ENCODE measurements around the gene C1QC.
A peak's percentile ranks its signal among the peaks of the same experiment; 100 is the strongest.

Gene C1QC

DNA sequence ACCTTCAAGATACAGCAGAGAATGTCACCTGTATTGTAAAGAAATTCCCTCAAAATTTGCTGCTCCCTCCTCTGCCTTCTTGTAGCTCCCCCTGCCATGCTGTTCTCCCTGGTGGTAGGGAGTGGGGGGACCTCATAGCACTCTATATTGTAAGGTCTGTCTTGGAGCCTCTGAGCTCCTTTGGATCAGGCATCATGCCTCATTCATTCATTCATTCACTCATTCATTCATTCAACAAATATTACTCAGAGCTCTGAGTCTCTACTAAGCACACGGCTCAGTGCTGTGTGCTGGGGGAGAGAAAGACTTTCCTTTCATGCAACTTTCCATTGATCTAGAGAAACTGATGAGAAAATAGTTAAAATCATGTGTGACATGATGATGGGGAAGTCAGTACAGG, 40.1 kb downstream of the C1QC start:
- no peak for DNase-seq

DNA sequence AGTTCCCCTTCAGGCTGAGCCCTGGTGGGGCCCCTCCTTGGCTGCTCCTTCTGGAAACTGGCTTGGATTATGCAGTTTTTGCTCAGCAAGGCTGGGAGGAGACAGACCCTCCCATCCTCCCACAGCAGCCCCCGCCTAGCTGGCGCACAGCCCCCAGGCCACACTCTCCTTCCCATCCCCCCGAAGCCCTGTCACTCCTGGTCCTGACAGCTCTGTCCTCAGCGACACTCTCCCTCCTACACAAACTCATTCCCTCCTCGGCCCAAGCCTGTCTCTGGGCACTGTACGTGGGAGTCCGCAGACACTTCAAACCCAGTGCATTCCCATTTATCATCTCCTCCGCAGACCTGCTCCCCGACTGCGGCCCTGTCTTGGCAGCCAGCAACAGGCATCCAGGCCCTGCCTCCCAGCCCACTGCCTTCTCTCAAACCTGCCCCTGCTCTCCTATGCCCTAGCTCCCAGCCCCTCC, 42.2 kb downstream of the C1QC start:
- DNase-seq, result no peak

DNA sequence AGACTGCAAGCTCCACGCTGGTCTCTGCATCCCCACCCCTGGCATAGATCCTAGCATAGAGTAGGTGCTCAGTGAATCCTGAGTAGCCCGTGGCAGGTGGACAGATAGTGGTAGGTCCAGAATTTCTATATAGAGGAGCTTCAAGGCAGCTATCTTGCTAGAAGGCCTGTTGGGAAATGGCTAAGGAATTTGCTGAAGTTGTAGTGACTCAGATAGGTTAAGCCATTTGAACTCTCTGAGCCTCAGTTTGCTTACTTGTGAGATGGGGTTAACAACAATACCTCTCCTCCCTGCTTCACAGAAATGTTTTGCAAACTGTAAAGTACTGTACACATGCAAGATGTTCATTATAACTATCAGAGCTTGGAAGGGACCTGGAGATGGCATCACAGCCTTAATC, 43.8 kb downstream of the C1QC start:
- no peak for DNase-seq

DNA sequence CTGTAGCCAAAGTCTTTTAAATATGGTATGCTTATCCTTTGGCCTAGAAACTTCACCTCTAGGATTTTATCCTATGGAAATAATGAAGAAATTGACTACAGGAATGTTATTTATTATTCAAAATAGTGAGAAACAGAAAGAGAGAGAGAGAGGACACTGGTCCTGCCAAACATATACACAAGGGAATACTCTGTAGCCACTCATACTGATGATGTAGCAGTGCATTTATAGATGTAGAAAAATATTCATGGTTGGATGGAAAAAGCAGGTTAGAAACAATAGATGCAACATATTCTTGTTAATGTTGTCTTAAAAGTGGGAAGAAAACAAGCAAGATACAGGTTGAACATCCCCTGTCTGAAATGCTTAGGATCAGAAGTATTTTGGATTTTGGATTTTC, 45.0 kb downstream of the C1QC start:
- DNase-seq, result no peak

DNA sequence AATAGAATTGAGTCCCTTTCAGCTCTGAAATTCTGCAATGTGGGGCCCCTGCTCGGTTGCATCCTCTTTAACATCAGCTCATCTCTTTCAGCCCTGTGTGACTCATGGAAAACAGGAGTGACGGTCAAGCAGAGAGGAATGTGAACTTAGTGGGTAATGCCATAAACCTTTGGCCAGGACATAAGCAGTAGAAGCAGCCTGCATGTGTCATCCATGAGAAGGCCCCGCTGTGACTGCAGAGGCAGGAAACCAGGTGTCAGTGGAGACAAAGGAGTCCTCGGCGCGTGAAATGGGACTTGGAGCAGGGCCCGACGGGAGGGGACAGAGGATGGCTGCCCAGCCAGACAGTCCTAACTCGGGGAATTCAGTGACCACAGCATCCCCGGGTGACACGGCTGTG, 46.1 kb downstream of the C1QC start:
- DNase-seq, result peak; percentile 78

DNA sequence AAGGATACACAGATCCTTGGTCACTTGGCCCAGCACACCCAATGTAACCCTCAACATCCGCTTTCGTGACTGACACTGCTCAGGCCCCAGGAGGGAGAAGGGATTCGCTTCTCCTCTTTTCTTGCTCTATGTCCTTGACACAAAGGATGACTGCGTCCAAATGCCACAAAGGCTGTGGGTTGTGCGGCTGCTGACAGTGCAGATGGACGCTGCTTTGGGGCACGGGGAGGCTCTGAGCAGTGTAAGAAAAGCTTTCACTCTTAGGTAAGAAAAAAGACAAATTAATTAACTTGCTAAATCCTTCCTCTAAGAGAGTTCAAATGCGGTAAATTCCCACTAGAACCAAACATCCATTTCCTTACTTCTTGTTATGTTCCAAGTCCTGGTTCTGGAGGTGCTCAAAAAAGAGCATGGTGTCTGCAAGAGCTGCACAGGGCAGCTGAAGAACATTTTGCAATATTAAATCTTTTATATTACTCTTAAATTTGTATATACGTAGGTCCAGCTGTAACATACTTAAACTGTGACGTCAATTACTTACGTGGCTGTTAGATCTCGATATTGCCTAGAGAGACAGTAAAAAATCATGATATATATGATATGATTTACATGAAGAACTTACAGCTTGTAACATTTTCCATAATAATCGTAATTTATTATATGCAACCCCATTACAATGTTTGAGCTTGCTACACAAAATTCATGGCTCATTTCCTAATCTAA, 47.8 kb downstream of the C1QC start:
- DNase-seq, result no peak

DNA sequence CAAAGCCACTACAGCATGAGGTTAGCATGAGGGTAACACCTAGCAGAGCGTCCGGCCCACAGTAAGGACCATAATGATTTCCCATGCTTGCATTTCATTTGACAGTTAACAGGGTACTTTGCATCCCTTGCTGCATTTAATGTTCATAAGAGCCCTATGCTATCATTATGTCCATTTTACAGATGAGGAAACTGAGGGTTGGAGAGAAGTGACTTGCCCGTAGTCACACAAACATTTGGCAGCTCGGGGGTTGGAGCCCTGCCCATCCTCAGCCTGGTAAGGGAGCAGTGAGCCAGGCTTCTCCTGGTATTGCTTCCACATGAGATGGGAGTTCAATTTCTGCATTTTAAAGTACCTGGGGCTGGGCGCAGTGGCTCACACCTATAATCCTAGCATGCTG, 50.7 kb downstream of the C1QC start:
- no peak for DNase-seq

DNA sequence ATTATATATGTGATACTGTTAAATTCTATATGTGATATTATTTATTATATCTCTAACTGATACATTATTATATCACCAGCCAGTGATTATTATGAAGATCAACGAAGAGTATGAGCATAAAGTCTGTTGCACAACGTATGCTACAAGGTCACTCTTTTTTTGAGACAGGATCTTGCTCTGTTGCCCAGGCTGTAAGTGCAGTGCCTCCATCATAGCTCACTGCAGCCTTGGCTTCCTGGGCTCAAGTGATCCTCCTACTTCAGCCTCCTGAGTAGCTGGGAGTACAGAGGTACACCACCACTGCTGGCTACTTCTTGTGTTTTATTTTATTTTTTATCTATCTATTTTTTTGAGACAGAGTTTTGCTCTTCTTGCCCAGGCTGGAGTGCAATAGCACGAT, 53.2 kb downstream of the C1QC start:
- DNase-seq, result no peak

Measured in fibroblast of skin of right biceps (primary cell).